HG03469 (cell line): ENCODE results near the gene USP17L30.
"Not testable (repeated sequence)": the region's sequence is repeated elsewhere in the genome, so short reads cannot be mapped to it uniquely, and the experiment has no call there.

Source experiments
- ATAC-seq: cut with Tn5 transposase; IDR thresholded peaks from one replicate; pipeline ENCODE4 v1.9.1; 2021; ENCODE audit warnings: mild to moderate bottlenecking, moderate library complexity, moderate number of reproducible peaks; ENCODE audit not compliant: unreplicated experiment

Gene USP17L30, protein sequence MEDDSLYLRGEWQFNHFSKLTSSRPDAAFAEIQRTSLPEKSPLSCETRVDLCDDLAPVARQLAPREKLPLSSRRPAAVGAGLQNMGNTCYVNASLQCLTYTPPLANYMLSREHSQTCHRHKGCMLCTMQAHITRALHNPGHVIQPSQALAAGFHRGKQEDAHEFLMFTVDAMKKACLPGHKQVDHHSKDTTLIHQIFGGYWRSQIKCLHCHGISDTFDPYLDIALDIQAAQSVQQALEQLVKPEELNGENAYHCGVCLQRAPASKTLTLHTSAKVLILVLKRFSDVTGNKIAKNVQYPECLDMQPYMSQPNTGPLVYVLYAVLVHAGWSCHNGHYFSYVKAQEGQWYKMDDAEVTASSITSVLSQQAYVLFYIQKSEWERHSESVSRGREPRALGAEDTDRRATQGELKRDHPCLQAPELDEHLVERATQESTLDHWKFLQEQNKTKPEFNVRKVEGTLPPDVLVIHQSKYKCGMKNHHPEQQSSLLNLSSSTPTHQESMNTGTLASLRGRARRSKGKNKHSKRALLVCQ

DNA sequence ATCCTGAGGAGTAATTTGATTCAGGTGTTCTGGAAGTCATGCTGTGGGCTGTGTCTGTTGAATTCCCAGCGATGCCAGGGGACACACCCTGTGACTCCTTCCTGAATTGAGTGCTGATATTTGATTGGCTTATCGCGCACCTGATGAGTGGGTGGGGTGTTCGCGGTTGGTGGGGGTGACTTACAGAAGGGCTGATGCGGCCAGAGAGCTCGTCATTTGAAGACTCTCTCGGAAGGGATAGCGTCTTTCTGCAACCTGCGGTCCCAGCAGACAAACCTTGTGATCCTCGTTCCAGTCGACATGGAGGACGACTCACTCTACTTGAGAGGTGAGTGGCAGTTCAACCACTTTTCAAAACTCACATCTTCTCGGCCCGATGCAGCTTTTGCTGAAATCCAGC is at the start of gene USP17L30:
Gene USP17L30, plus strand, starts transcription at position 301 of the 400 bp plus-strand sequence. Its CDS starts 0 bp downstream, at position 301.
- not testable (repeated sequence) for ATAC-seq

DNA sequence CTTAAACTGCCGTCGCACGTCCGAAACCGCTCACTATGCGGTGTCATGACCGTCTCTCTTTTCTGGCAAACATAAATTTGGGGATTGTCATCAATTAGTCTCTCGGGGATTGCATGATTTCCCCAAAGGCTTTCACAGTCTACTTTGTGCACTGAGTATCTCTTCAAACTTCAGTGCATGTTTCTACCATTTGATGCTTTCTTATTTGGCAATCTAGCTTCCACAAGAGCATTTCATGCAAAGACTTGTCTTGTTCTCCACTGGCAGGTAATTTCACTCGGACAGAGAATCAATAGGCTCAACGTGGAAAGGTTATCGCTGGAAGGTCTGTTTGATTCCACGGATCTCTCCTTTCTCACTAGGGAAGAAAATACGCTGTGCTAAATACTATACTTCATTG is 38.7 kb upstream of the USP17L30 start:
- not testable (repeated sequence) for ATAC-seq

DNA sequence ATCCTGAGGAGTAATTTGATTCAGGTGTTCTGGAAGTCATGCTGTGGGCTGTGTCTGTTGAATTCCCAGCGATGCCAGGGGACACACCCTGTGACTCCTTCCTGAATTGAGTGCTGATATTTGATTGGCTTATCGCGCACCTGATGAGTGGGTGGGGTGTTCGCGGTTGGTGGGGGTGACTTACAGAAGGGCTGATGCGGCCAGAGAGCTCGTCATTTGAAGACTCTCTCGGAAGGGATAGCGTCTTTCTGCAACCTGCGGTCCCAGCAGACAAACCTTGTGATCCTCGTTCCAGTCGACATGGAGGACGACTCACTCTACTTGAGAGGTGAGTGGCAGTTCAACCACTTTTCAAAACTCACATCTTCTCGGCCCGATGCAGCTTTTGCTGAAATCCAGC is 38.1 kb upstream of the USP17L30 start, which contains the start of gene USP17L24:
Gene USP17L24, plus strand, starts transcription at position 301 of the 400 bp plus-strand sequence. Its CDS starts 0 bp downstream, at position 301.
- not testable (repeated sequence) for ATAC-seq

DNA sequence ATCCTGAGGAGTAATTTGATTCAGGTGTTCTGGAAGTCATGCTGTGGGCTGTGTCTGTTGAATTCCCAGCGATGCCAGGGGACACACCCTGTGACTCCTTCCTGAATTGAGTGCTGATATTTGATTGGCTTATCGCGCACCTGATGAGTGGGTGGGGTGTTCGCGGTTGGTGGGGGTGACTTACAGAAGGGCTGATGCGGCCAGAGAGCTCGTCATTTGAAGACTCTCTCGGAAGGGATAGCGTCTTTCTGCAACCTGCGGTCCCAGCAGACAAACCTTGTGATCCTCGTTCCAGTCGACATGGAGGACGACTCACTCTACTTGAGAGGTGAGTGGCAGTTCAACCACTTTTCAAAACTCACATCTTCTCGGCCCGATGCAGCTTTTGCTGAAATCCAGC is 33.3 kb upstream of the USP17L30 start, which contains the start of gene USP17L25:
Gene USP17L25, plus strand, starts transcription at position 301 of the 400 bp plus-strand sequence. Its CDS starts 0 bp downstream, at position 301.
- ATAC-seq, result not testable (repeated sequence)

DNA sequence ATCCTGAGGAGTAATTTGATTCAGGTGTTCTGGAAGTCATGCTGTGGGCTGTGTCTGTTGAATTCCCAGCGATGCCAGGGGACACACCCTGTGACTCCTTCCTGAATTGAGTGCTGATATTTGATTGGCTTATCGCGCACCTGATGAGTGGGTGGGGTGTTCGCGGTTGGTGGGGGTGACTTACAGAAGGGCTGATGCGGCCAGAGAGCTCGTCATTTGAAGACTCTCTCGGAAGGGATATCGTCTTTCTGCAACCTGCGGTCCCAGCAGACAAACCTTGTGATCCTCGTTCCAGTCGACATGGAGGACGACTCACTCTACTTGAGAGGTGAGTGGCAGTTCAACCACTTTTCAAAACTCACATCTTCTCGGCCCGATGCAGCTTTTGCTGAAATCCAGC is 28.6 kb upstream of the USP17L30 start, which contains the start of gene USP17L26:
Gene USP17L26, plus strand, starts transcription at position 301 of the 400 bp plus-strand sequence. Its CDS starts 0 bp downstream, at position 301.
- ATAC-seq, result not testable (repeated sequence)

DNA sequence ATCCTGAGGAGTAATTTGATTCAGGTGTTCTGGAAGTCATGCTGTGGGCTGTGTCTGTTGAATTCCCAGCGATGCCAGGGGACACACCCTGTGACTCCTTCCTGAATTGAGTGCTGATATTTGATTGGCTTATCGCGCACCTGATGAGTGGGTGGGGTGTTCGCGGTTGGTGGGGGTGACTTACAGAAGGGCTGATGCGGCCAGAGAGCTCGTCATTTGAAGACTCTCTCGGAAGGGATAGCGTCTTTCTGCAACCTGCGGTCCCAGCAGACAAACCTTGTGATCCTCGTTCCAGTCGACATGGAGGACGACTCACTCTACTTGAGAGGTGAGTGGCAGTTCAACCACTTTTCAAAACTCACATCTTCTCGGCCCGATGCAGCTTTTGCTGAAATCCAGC is 23.8 kb upstream of the USP17L30 start, which contains the start of gene USP17L5:
Gene USP17L5, plus strand, starts transcription at position 301 of the 400 bp plus-strand sequence. Its CDS starts 0 bp downstream, at position 301.
- ATAC-seq, result not testable (repeated sequence)

DNA sequence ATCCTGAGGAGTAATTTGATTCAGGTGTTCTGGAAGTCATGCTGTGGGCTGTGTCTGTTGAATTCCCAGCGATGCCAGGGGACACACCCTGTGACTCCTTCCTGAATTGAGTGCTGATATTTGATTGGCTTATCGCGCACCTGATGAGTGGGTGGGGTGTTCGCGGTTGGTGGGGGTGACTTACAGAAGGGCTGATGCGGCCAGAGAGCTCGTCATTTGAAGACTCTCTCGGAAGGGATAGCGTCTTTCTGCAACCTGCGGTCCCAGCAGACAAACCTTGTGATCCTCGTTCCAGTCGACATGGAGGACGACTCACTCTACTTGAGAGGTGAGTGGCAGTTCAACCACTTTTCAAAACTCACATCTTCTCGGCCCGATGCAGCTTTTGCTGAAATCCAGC is 19.1 kb upstream of the USP17L30 start, which contains the start of gene USP17L27:
Gene USP17L27, plus strand, starts transcription at position 301 of the 400 bp plus-strand sequence. Its CDS starts 0 bp downstream, at position 301.
- ATAC-seq, result not testable (repeated sequence)

DNA sequence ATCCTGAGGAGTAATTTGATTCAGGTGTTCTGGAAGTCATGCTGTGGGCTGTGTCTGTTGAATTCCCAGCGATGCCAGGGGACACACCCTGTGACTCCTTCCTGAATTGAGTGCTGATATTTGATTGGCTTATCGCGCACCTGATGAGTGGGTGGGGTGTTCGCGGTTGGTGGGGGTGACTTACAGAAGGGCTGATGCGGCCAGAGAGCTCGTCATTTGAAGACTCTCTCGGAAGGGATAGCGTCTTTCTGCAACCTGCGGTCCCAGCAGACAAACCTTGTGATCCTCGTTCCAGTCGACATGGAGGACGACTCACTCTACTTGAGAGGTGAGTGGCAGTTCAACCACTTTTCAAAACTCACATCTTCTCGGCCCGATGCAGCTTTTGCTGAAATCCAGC is 14.3 kb upstream of the USP17L30 start, which contains the start of gene USP17L28:
Gene USP17L28, plus strand, starts transcription at position 301 of the 400 bp plus-strand sequence. Its CDS starts 0 bp downstream, at position 301.
- ATAC-seq, result not testable (repeated sequence)

DNA sequence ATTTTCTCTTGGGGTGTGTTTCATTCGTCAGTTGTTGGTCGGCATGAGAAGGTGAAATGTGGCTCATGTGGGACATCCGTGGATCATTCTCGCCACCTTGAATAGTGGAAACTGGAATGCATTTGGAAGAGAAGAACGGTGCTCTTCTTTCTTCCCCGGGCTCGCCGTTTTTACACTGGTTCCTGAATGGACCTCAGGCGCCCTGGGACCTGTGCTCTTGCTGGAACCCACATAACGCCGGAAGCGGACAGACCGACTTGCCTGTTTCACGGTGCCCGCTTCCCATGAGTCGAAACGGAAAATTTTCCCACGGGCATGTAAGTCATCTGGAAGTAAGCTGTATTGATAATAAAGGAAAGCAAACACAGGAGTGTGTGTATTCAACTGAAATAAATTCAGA is 12.1 kb upstream of the USP17L30 start:
- ATAC-seq, result not testable (repeated sequence)

DNA sequence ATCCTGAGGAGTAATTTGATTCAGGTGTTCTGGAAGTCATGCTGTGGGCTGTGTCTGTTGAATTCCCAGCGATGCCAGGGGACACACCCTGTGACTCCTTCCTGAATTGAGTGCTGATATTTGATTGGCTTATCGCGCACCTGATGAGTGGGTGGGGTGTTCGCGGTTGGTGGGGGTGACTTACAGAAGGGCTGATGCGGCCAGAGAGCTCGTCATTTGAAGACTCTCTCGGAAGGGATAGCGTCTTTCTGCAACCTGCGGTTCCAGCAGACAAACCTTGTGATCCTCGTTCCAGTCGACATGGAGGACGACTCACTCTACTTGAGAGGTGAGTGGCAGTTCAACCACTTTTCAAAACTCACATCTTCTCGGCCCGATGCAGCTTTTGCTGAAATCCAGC is 9.6 kb upstream of the USP17L30 start, which contains the start of gene USP17L29:
Gene USP17L29, plus strand, starts transcription at position 301 of the 400 bp plus-strand sequence. Its CDS starts 0 bp downstream, at position 301.
- ATAC-seq, result not testable (repeated sequence)

DNA sequence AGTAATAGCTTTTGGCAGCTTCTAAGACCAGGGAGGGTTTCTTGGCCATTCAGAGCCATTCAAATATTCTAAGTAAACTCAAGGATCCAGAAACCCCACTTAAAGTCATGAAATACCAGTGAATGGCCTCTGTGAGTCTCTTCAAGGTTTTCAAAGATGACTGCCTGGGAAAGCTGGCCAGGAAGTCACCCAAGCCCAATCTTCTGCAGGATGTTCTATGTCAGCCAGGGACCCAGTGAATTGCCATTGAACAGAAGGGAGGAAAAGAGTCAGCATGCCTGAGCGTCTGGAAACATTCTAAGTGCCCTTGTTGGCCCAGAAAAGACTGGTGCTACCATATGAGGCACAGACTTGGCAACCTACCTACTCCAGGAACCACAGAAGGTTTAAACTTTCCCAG is 17.0 kb downstream of the USP17L30 start:
- ATAC-seq, result not testable (repeated sequence)

DNA sequence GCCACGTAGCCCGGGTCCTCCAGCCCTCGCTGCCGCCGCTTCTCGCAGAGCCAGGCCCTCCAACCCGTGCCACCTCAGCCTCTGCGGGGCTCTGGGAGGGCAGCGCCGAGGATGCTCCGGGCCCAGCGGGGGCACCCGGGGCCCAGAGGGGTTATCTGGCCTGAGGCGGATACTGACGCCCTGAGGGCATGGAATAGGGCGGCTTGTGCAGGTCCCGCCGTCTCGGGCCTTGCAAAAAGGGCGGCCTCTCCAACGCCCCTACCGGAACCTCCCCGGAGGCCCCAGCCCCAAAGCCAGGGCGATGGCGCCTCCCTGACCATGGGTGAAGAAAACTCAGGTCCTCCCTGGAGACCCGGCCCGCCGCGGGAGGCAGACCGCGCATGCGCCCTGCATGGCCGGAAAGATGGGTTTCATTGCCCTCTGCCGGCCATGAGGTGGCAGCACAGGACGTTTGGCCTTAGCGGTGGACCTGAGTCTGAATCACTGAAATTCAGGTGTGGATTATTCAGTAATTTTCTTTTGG is 18.1 kb downstream of the USP17L30 start:
- not testable (repeated sequence) for ATAC-seq

DNA sequence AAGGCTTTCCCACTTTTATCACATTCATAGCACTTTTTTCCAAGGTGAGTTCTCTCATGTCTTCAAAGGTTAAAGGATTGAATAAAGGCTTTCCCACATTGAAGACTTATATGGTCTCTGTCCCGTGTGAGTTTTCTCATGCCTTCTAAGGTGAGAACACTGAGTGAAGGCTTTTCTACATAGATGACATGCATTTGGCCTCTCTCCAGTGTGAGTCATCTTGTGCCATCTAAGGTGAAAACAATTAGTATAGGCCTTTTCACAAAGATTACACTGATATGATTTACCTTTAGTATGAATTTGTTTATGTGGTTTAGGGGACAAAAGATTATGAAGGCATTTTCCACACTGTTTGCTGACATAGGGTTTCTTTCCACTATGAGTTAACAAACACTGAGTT is 21.2 kb downstream of the USP17L30 start:
- no peak for ATAC-seq

DNA sequence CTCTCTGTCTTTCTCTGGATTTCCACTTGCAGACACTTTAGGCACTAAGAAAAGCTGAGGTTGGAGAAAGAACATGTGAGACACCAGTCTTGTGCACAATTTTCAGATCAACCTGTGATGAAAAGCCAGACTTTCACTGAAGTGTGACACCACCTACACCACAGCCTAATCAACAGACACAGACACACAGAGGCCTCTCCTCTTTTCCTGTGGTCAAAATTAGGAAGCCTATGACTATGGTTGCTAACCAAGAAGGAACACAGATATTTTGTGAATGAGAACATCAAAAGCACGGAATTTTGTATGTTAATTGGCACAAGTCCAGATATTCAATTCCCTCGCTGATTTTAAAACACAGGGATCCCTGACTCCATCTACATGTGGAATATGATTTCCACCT is 26.1 kb downstream of the USP17L30 start:
- ATAC-seq, result not testable (repeated sequence)

DNA sequence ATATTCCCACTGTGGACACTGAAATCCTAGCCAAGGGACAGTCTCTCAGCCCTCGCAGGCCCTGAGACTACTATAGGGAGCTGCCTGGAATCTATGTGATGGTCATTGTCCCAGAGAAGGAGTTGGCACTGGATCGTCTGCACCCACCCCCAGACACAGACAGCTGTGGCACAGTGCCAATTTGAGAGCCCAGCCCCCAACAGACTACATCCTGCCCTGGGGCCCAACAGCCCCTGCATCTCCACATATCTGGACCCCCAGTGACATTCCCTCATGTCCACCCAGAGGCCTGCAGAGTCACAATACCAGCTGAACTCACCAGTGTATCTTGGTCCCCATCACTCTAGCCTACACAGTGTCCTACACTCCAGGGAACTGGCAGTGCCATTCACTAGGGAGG is 42.8 kb downstream of the USP17L30 start:
- not testable (repeated sequence) for ATAC-seq

DNA sequence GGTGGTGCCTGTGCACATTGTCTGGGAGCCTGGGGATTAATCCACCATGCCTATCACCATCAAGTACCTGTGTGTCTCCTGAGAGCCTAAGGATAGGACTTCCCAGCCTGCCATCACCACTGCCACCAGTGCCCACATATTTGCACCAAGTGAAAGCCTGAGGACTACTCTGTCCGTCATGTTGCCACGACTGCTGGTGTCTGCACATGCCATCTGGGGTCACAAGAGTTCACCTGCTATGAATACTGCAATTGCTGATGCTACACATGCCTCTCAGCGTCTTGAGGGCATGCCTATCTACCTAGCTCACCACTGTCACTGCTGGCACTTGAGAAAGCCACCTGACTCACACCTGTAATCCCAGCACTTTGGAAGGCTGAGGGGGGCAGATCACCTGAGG is 43.6 kb downstream of the USP17L30 start:
- ATAC-seq, result not testable (repeated sequence)

DNA sequence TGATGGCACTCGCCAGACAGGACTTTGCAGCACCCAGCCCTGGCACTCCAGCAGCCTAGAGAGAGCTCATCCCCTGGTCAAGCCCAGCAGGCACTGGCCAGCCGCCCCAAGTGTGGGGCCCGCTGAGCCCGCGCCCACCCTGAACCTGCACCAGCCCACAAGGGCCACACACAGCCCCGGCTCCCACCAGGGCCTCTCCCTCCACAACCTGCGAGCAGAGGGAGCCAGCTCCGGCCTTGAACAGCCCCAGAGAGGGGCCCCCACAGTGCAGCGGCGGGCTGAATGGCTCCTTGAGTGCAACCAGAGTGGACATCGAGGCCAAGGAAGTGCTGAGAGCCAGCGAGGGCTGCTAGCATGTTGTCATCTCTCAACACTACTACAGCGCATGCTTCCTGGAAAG is 46.9 kb downstream of the USP17L30 start:
- ATAC-seq, result no peak
